HFF-Myc (cell line): ENCODE results near the gene SRSF10.

Experiments
- DNase-seq: peaks from one replicate; pipeline ENCODE4 v3.0.0-alpha.2; 2011; ENCODE audit warnings: low read depth; ENCODE audit errors: extremely low read depth
- H3K4me3 ChIP-seq: replicated peaks from 2 replicates; pipeline ENCODE4 v1.5.1; 2011; ENCODE audit warnings: low read depth, mild to moderate bottlenecking, control low read depth, low read length
- CTCF ChIP-seq: IDR thresholded peaks from 2 replicates; pipeline ENCODE4 v1.5.1; 2012; ENCODE audit warnings: mild to moderate bottlenecking, low read depth, low read length, control low read depth; ENCODE audit errors: missing control alignments

The SRSF10 gene

GRCh38 chr1:23930270-23930669 is 49.9 kb downstream of the SRSF10 start:
- DNase-seq = no peak
- no peak for TF ChIP-seq CTCF
- H3K4me3 ChIP-seq = no peak overlapping the region

GRCh38 chr1:23928789-23929188 is 51.3 kb downstream of the SRSF10 start:
- DNase-seq = no peak
- no peak overlapping the region for H3K4me3 ChIP-seq
- TF ChIP-seq CTCF = no peak

- no peak overlapping the region for H3K4me3 ChIP-seq
- no peak for DNase-seq
- no peak for TF ChIP-seq CTCF
These were observed 53.0 kb downstream of the SRSF10 start for GRCh38 chr1:23927097-23927496.

GRCh38 chr1:23925279-23925678 is 54.8 kb downstream of the SRSF10 start:
- no peak for TF ChIP-seq CTCF
- no peak overlapping the region for H3K4me3 ChIP-seq
- no peak for DNase-seq

GRCh38 chr1:23924601-23925000 is 55.5 kb downstream of the SRSF10 start:
- no peak for DNase-seq
- no peak overlapping the region for H3K4me3 ChIP-seq
- TF ChIP-seq CTCF = no peak

- TF ChIP-seq CTCF = no peak
- H3K4me3 ChIP-seq = no peak overlapping the region
- no peak for DNase-seq
These were observed 56.3 kb downstream of the SRSF10 start for GRCh38 chr1:23923592-23924499.

- no peak for TF ChIP-seq CTCF
- DNase-seq = no peak
- no peak overlapping the region for H3K4me3 ChIP-seq
These were observed 57.7 kb downstream of the SRSF10 start for GRCh38 chr1:23922321-23922943.
